Dendritic cell treated with granulocyte-macrophage colony-stimulating factor and Interleukin-4, amounts not matched to agents 40 ng/mL and 50 ng/mL, for 4 days (primary cell): ENCODE measurements around the gene GNMT.
A peak's percentile ranks its signal among the peaks of the same experiment; 100 is the strongest.

Source experiments
- H3K27ac Mint-ChIP-seq: one replicate; pipeline ENCODE4 v1.8.0; 2022; ENCODE audit warnings: mild to moderate bottlenecking, mixed read lengths
- H3K27me3 Mint-ChIP-seq: one replicate; pipeline ENCODE4 v1.8.0; 2022; ENCODE audit warnings: mild to moderate bottlenecking, mixed read lengths
- H3K36me3 Mint-ChIP-seq: one replicate; pipeline ENCODE4 v1.8.0; 2022; ENCODE audit warnings: low read depth, mixed read lengths
- H3K4me1 Mint-ChIP-seq: one replicate; pipeline ENCODE4 v1.8.0; 2022; ENCODE audit warnings: low read depth, mixed read lengths
- H3K4me3 Mint-ChIP-seq: one replicate; pipeline ENCODE4 v1.8.0; 2022; ENCODE audit warnings: mild to moderate bottlenecking, moderate library complexity, mixed read lengths
- H3K9me3 Mint-ChIP-seq: one replicate; pipeline ENCODE4 v1.8.0; 2022; ENCODE audit warnings: mixed read lengths
- intact Hi-C: fragments of 100-400 bp; cut with micrococcal nuclease; formaldehyde crosslinking; loops from one replicate; pipeline ENCODE4 v1.15.0; 2022

GNMT gene

GRCh38 chr6:42960243-42961019 lies at the start of gene GNMT:
Gene GNMT (plus strand): TSS chr6:42960754. CDS start chr6:42960768, 14 bp downstream.
- peak within 1 kb of the TSS; percentile 66 for H3K4me3 Mint-ChIP-seq
- H3K27ac Mint-ChIP-seq, result no peak within 1 kb of the TSS
- intact Hi-C loops, result no loop called here
- H3K27me3 Mint-ChIP-seq, result peaks cover 32% of the 10 kb centered on the region
- H3K36me3 Mint-ChIP-seq, result peaks cover 39% of the 10 kb centered on the region
- H3K4me1 Mint-ChIP-seq, result peaks cover 15% of the 10 kb centered on the region
- no peaks in the 10 kb centered on the region for H3K9me3 Mint-ChIP-seq

- no peaks in the 10 kb centered on the region for H3K9me3 Mint-ChIP-seq
- H3K4me3 Mint-ChIP-seq, result peak overlapping the region; percentile 4
- H3K27me3 Mint-ChIP-seq, result peaks cover 21% of the 10 kb centered on the region
- H3K36me3 Mint-ChIP-seq, result no peaks in the 10 kb centered on the region
- intact Hi-C loops, result no loop called here
- H3K4me1 Mint-ChIP-seq, result peaks cover 6% of the 10 kb centered on the region
- H3K27ac Mint-ChIP-seq, result no peak overlapping the region
Observed at GRCh38 chr6:42911171-42912021, 49.2 kb upstream of the GNMT start.

GRCh38 chr6:42914546-42914945 lies 46.0 kb upstream of the GNMT start:
- intact Hi-C loops, result no loop called here
- H3K9me3 Mint-ChIP-seq, result no peaks in the 10 kb centered on the region
- no peak overlapping the region for H3K27ac Mint-ChIP-seq
- H3K4me3 Mint-ChIP-seq, result no peak overlapping the region
- peaks cover 6% of the 10 kb centered on the region for H3K4me1 Mint-ChIP-seq
- H3K27me3 Mint-ChIP-seq, result peaks cover 21% of the 10 kb centered on the region
- H3K36me3 Mint-ChIP-seq, result no peaks in the 10 kb centered on the region

- H3K9me3 Mint-ChIP-seq, result no peaks in the 10 kb centered on the region
- intact Hi-C loops, result no loop called here
- H3K4me3 Mint-ChIP-seq, result no peak within 1 kb of the TSS
- H3K27me3 Mint-ChIP-seq, result peaks cover 21% of the 10 kb centered on the region
- no peaks in the 10 kb centered on the region for H3K36me3 Mint-ChIP-seq
- no peak within 1 kb of the TSS for H3K27ac Mint-ChIP-seq
- H3K4me1 Mint-ChIP-seq, result peaks cover 6% of the 10 kb centered on the region
Observed at GRCh38 chr6:42915732-42916131, 44.8 kb upstream of the GNMT start, which contains the start of gene PTCRA. Gene PTCRA (plus strand): TSS chr6:42916053. CDS start chr6:42916070, 17 bp downstream.

- H3K4me1 Mint-ChIP-seq, result peaks cover 3% of the 10 kb centered on the region
- H3K4me3 Mint-ChIP-seq, result no peak overlapping the region
- H3K27me3 Mint-ChIP-seq, result peaks cover 17% of the 10 kb centered on the region
- H3K36me3 Mint-ChIP-seq, result no peaks in the 10 kb centered on the region
- intact Hi-C loops, result no loop called here
- H3K9me3 Mint-ChIP-seq, result no peaks in the 10 kb centered on the region
- H3K27ac Mint-ChIP-seq, result no peak overlapping the region
Observed at GRCh38 chr6:42916288-42916687, 44.3 kb upstream of the GNMT start.

GRCh38 chr6:42921801-42922200 lies 38.8 kb upstream of the GNMT start:
- Mint-ChIP-seq H3K4me1 (peaks cover 41% of the 10 kb centered on the region), H3K9me3 (no peaks in the 10 kb centered on the region), H3K4me3 (no peak overlapping the region), H3K27ac (peak overlapping the region; percentile 24), H3K36me3 (no peaks in the 10 kb centered on the region), H3K27me3 (no peaks in the 10 kb centered on the region)
- intact Hi-C loops, result no loop called here

GRCh38 chr6:42923666-42924065 lies 36.9 kb upstream of the GNMT start:
- H3K9me3 Mint-ChIP-seq, result no peaks in the 10 kb centered on the region
- H3K4me1 Mint-ChIP-seq, result peaks cover 52% of the 10 kb centered on the region
- peak overlapping the region; percentile 34 for H3K4me3 Mint-ChIP-seq
- H3K27ac Mint-ChIP-seq, result peak overlapping the region; percentile 64
- H3K27me3 Mint-ChIP-seq, result no peaks in the 10 kb centered on the region
- intact Hi-C loops, result no loop called here
- no peaks in the 10 kb centered on the region for H3K36me3 Mint-ChIP-seq

- Mint-ChIP-seq H3K27me3 (no peaks in the 10 kb centered on the region), H3K4me1 (peaks cover 63% of the 10 kb centered on the region), H3K27ac (peak overlapping the region; percentile 45), H3K9me3 (no peaks in the 10 kb centered on the region), H3K36me3 (peaks cover 11% of the 10 kb centered on the region), H3K4me3 (no peak overlapping the region)
- intact Hi-C loops, result no loop called here
Observed at GRCh38 chr6:42925248-42925857, 35.2 kb upstream of the GNMT start.

- Mint-ChIP-seq H3K9me3 (no peaks in the 10 kb centered on the region), H3K36me3 (peaks cover 46% of the 10 kb centered on the region), H3K4me1 (peaks cover 76% of the 10 kb centered on the region), H3K27ac (peak within 1 kb of the TSS; percentile 98), H3K27me3 (no peaks in the 10 kb centered on the region), H3K4me3 (peak within 1 kb of the TSS; percentile 96)
- intact Hi-C loops, result no loop called here
Observed at GRCh38 chr6:42928986-42929820, 31.4 kb upstream of the GNMT start, which contains the start of gene CNPY3. Gene CNPY3 (plus strand): TSS chr6:42929480. CDS start chr6:42929571, 91 bp downstream.

- H3K4me3 Mint-ChIP-seq, result peak overlapping the region; percentile 96
- H3K27ac Mint-ChIP-seq, result peak overlapping the region; percentile 98
- intact Hi-C loops, result loop anchor here (5.0 kb wide), 1 partner anchor 52 kb away; the partner anchor contains the start of gene PPP2R5D
- no peaks in the 10 kb centered on the region for H3K27me3 Mint-ChIP-seq
- no peaks in the 10 kb centered on the region for H3K9me3 Mint-ChIP-seq
- peaks cover 53% of the 10 kb centered on the region for H3K36me3 Mint-ChIP-seq
- H3K4me1 Mint-ChIP-seq, result peaks cover 79% of the 10 kb centered on the region
Observed at GRCh38 chr6:42929821-42930360, 30.7 kb upstream of the GNMT start.

GRCh38 chr6:42932412-42932811 lies 28.1 kb upstream of the GNMT start:
- H3K4me1 Mint-ChIP-seq, result peaks cover 64% of the 10 kb centered on the region
- H3K4me3 Mint-ChIP-seq, result peak overlapping the region; percentile 49
- intact Hi-C loops, result loop anchor here (5.0 kb wide), 1 partner anchor 50 kb away; the partner anchor contains the start of gene PPP2R5D
- no peaks in the 10 kb centered on the region for H3K9me3 Mint-ChIP-seq
- H3K27me3 Mint-ChIP-seq, result no peaks in the 10 kb centered on the region
- peaks cover 78% of the 10 kb centered on the region for H3K36me3 Mint-ChIP-seq
- peak overlapping the region; percentile 4 for H3K27ac Mint-ChIP-seq

GRCh38 chr6:42933205-42933604 lies 27.3 kb upstream of the GNMT start:
- peak overlapping the region; percentile 30 for H3K4me3 Mint-ChIP-seq
- peaks cover 68% of the 10 kb centered on the region for H3K4me1 Mint-ChIP-seq
- no peak overlapping the region for H3K27ac Mint-ChIP-seq
- H3K9me3 Mint-ChIP-seq, result no peaks in the 10 kb centered on the region
- H3K36me3 Mint-ChIP-seq, result peaks cover 86% of the 10 kb centered on the region
- H3K27me3 Mint-ChIP-seq, result no peaks in the 10 kb centered on the region
- intact Hi-C loops, result loop anchor here (5.0 kb wide), 1 partner anchor 49 kb away; the partner anchor contains the start of gene PPP2R5D

GRCh38 chr6:42935322-42935721 lies 25.2 kb upstream of the GNMT start:
- Mint-ChIP-seq H3K36me3 (peaks cover 96% of the 10 kb centered on the region), H3K4me3 (no peak overlapping the region), H3K4me1 (peaks cover 65% of the 10 kb centered on the region), H3K27ac (no peak overlapping the region), H3K9me3 (no peaks in the 10 kb centered on the region), H3K27me3 (no peaks in the 10 kb centered on the region)
- intact Hi-C loops, result no loop called here
